SU-DHL-6 (cell line): ENCODE data around the gene SUPT7L.
"Not testable (repeated sequence)": the region's sequence is repeated elsewhere in the genome, so short reads cannot be mapped to it uniquely, and the experiment has no call there.

Source experiments
- CTCF ChIP-seq: fragments of 200-600 bp; sonication (generic); IDR thresholded peaks from one replicate; pipeline ENCODE4 v1.5.1; 2017; ENCODE audit warnings: antibody characterized with exemption, mild to moderate bottlenecking, low read length, moderate library complexity; ENCODE audit not compliant: insufficient read depth, poor library complexity, severe bottlenecking
- EZH2phosphoT487 ChIP-seq: fragments of 200-600 bp; sonication (generic), shearing (Covaris generic); conservative IDR thresholded peaks from 2 replicates; pipeline ENCODE4 v1.6.1; 2018; ENCODE audit warnings: mild to moderate bottlenecking, antibody characterized with exemption, low read length, moderate library complexity, mixed read lengths

DNA sequence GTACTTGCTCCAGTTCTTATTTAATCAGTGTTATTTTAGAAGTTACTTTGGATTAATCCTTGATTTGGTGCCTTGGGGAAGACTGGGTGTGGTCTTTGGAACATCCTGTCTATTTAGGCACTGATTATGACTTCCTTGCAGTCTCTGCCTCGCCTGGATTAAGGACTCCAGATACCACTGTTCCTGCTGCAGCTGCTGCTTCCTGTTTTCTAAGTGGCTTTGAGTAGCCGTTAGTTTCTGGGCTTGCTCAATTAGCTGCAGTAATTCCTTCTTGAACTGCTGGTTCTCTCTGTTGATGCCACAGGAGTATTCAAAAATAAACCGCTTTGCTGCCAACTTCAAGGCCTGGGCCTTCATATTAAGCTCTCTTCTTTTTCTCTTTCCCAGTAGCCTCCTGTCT lies 36.5 kb downstream of the SUPT7L start:
- TF ChIP-seq CTCF, EZH2phosphoT487: not testable (repeated sequence)
